ENCODE data around the gene ARPC5.

- no peak for TF ChIP-seq CTCF (IDR thresholded peaks at IDR 0.05)
- TF ChIP-seq POLR2A (IDR thresholded peaks at IDR 0.05) = no peak
Observed at GRCh38 chr1:183600634-183601033, 34.9 kb downstream of the ARPC5 start.
